Ramos (cell line): ENCODE measurements around the gene SIGLEC9.
"Not testable (repeated sequence)": the region's sequence is repeated elsewhere in the genome, so short reads cannot be mapped to it uniquely, and the experiment has no call there.

Source experiments
- in situ Hi-C: fragments of 300-500 bp; cut with MboI; formaldehyde crosslinking; loops from one replicate; pipeline ENCODE4 v1.14.3; 2022; ENCODE audit warnings: low sequenced_read_pairs; ENCODE audit not compliant: unreplicated experiment

Gene SIGLEC9

DNA sequence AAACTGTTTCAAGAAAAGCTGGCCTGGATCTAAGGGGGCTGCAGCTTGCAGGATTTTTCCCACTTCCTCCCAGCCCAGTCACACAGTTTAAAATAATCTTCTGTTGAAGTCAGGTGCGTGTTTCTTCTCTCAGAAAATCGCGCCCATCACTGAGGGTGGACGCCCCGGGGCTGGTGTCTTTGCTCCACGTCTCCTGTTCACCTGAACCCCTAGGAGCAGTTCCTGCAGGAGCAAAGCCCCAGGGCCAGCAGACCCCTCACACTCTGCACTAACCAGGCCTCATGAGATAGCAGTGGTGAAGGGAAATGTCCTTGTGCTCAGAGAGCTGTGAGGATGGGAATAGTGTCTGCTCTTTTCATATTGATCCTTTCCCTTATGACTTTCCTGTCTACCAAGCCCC lies 16.5 kb downstream of the SIGLEC9 start:
- in situ Hi-C loops, result no loop called here

DNA sequence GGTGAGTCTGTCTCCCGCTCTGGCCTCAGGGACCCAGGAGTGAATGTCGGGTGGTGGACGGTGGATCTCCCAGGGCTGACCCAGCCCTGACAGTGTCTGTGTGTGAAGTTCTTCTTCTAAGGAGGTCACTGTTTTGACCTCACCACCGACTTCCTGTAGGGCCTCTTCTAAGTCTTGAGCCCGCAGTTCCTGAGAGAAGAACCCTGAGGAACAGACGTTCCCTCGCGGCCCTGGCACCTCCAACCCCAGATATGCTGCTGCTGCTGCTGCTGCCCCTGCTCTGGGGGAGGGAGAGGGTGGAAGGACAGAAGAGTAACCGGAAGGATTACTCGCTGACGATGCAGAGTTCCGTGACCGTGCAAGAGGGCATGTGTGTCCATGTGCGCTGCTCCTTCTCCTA lies 17.4 kb downstream of the SIGLEC9 start, which contains the start of gene SIGLEC7:
Gene SIGLEC7, plus strand, starts transcription at position 183 of the 400 bp plus-strand sequence. Its CDS starts 69 bp downstream, at position 252.
- in situ Hi-C loops, result no loop called here

DNA sequence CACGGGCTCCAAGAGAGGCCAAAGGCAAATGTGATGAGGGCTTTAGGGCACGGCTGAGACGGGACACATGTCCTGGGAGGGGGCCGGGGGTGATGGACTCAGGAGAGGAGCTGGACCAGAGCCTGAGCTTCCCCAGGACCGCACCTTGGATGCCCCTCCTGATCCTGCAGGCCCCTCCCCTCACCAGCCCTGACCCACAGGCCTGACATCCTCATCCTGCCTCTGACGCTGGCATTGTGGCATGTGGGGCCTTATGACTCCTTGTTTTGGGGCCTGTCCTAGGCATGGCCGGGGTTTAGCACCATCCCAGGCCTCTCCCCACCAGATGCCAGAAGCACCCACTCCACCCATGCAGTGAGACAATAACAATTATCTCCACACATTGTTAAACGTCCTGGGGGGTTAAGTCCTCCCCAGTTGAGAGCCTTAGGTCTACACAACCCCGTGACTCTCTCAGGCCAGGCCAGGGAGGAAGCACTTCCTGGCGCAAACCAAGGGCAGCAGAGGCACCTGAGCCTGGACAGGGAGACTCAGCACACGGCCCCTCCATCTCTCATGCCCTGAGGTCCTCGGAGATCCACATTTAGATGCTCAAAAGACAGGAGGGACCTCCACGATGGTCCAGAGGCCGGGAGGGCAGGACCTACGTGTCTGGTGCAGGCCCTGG lies 18.2 kb downstream of the SIGLEC9 start:
- in situ Hi-C loops, result not testable (repeated sequence)

DNA sequence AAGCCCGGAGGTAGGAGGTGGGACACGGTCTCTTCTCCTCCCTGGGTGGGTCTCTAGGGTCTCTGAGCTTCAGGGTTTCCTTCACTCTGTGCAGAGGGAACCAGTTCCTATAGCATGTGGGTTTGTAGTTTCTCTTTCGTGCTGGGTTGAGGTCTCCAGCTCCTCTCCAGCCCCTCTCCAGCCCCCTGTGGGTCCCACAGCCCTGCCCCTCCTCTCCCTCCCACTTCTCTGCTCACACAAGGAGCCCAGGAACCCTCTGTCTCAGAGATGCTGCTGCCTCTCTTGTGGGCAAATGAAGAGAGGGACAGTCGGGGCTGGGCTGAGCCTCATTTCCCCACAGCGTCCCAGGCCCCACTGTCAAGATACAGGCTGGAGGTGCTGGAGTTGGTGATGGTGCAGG lies 18.8 kb downstream of the SIGLEC9 start:
- in situ Hi-C loops, result no loop called here

DNA sequence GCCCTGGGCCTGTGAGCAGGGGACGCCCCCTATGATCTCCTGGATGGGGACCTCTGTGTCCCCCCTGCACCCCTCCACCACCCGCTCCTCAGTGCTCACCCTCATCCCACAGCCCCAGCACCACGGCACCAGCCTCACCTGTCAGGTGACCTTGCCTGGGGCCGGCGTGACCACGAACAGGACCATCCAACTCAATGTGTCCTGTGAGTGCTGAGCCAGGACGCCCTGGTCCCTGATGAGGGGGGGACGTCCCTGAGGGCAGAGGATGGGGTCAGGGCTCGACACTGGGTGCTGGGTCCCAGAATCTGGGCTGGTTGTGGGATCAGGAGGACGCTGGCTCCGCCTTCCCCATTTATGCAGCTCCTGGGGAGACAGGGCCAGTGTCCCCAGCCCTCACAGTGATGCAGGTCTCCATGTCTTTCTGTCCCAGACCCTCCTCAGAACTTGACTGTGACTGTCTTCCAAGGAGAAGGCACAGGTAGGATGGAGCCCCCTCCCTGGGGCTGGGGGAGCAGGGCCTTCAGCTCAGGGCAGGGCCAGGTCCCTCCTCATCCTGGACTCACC lies 19.9 kb downstream of the SIGLEC9 start:
- in situ Hi-C loops, result no loop called here

DNA sequence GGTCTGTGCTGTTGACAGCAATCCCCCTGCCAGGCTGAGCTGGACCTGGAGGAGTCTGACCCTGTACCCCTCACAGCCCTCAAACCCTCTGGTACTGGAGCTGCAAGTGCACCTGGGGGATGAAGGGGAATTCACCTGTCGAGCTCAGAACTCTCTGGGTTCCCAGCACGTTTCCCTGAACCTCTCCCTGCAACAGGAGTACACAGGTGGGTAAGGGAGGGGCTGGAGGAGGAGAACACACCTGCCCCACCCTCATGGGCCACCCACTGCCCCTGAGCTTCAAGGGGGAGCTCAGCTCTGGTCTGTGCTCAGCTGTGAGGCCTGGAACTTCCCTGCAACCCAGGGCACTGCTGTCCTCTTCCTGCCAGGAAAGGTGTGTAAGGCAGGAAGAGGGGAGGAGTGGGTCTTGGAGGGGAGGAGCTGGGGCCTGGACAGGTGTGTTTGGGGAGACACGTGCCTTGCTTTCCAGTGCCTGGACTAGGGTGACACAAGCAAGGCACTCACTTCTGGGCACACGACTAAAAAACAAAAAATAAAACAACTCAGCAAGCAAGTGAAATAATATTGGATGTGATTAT lies 21.3 kb downstream of the SIGLEC9 start:
- in situ Hi-C loops, result no loop called here

DNA sequence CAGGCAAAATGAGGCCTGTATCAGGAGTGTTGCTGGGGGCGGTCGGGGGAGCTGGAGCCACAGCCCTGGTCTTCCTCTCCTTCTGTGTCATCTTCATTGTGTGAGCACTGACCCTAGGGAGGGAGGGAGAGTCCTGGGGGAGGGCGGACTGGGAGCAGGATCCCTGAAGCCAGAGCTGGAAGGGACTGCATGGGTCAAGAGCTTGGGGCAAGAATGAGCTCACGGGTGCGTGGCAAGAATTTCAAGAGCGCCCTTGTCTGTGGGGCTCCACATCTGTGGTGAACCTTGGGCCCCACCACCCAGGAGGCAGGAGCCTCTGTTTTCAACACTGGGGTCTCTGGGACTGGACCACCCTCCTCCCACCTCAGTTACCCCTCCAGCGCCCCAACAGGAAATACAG lies 22.0 kb downstream of the SIGLEC9 start:
- in situ Hi-C loops, result no loop called here

DNA sequence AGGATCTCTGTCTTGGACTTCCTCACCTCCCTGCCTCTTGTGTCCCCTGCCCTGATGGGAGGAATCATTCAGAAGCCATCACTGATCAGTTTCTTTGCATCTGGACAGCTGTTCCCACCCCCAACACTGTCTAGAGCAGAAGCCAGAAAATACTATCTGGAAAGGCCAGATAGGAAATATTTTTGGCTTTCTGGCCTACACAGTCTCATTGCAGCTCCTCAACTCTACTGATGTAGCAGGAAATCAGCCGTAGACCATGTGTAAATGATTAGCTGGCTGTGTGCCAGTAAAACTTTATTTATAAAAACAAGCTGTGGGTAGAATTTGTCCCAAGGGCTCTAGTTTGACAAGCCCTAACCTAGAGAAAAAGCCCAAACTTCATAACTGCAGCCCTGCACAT lies 23.0 kb downstream of the SIGLEC9 start:
- in situ Hi-C loops, result no loop called here

DNA sequence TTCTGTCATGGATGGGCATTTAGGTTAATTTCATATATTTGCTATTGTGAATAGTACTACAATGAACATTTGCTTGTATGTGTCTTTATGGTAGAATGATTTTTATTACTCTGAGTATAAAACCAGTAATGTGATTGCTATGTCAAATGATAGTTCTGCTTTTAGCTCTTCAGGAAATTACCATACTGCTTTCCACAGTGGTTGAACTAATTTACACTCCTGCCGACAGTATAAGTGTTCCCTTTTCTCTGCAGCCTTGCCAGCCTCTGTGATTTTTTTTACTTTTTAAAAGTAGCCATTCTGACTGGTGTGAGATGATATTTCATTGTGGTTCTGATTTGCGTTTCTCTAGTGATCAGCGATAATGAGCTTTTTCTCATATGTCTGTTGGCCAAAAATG lies 23.9 kb downstream of the SIGLEC9 start:
- in situ Hi-C loops, result no loop called here

DNA sequence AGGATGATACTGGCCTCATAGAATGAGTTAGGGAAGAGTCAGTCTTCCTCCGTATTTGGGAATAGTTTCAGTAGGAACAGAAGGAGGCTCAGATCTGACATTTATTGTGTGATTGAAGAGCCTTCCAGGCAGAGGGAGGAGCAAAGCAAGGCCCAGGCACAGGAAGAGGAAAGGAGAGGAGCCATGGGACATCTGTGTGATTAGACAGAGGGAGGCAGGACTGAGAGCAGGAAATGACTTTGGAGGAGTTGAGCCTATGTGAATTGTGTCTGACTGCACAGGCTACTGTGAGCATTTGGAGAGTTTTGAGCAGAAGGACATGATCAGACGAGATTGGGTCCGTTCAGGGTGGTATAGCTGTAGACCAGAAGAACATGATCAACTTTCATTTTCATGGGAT lies 25.9 kb downstream of the SIGLEC9 start:
- in situ Hi-C loops, result loop anchor here (25.0 kb wide), 1 partner anchor 287 kb away; no protein-coding TSS in a partner anchor

DNA sequence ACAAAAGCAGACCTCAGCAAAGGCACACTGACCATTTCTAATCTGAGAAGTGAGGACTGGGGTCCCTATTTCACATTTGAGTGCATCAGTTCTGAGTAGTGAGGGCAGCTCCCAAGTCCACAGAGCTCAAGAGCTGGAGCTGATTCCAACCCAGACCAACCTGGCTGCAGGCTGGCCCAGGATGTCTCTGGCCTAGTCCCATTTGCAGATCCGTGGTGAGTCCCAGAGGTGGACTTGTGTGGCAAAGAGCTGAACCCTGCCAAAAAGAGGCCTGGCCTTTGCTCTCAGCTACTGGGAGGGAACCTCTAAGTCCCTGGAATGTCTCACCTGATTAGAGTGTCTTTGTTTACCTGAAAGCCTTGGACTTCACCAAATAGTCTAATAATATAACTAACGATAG lies 32.0 kb downstream of the SIGLEC9 start:
- in situ Hi-C loops, result loop anchor here (25.0 kb wide), 1 partner anchor 281 kb away; no protein-coding TSS in a partner anchor

DNA sequence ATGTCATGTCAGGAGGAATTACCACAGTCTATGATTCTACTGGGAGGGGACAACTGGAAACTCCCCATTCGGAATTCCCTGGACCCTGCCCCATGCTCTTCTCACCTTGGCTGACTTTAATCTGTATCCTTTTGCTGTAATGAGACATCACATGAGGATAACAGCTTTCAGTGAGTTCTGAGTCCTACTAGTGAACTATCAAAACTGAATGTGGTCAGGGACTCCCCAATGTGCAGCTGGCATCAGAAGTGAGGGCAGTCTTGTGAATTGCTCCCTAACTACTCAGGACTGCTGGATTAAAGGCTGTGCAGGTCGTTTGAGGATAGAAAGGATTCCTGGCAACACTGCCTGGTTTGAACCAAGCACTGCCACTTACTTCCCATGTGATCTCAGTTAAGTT lies 32.6 kb downstream of the SIGLEC9 start:
- in situ Hi-C loops, result loop anchor here (25.0 kb wide), 1 partner anchor 280 kb away; no protein-coding TSS in a partner anchor

DNA sequence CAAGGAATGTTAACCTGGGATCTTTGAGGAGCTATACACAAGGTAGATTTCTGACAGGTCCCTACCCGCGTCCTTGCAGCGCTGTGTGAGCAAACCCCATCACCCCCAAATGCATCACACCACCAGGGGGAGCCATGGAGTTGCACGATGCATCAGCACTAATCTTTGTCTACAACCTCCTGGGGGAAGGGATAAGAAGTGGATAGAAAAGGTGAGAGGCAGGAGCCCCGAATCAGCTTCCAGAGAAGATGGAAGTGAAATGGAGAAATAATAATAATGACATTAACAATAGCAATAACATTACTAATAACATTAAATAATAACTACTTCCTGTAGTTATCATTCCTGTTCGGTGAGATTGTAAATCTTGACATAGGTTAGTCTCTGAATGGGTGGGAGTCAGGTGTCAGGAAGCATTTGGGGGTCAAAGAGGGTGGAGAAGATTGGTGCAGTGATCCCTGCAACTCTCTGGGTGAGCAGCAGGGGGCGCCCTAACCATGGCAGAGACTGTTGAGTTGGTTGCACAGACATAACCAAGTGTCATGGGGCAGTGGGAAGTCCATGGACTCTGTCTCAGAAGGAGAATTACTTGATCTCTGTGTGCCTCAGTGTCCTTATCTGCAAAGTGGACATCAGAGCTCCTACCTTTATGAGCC lies 33.9 kb downstream of the SIGLEC9 start:
- in situ Hi-C loops, result loop anchor here (25.0 kb wide), 1 partner anchor 279 kb away; no protein-coding TSS in a partner anchor

DNA sequence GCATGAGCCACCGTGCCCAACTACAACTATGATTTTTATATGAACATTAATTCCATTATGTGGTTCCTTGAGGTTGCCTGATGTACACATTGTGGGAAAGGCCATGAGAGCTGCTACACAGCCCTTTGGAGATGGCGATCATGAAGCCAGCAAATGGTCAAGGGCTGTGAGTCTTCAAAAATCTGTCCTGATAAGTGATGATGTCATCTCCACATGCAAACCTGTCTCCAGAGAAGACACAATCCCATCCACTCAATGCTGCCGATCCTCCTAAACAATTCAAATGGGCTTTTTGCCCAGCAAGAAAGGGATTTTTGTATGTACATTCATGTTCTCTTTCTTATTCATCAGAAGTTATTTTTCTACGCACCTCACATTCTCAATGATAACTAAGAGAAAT lies 35.0 kb downstream of the SIGLEC9 start:
- in situ Hi-C loops, result loop anchor here (25.0 kb wide), 1 partner anchor 278 kb away; no protein-coding TSS in a partner anchor

DNA sequence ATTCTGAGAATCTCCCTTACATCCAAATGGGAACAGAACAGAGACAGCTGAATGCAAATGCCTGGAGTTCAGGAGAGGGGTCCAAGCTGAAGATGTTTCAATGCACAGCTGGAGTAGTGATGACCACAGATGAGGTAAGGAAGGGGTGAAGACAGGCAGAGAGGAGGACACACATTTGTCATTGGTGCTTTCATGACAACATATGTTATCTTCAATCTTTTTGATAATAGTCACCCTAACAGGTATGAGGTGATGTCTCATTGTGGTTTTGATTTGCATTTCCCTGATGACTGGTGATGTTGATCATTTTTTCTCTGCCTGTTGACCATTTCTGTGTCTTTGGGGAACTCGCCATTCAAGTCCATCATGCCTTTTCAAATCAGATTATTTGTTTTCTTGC lies 36.6 kb downstream of the SIGLEC9 start:
- in situ Hi-C loops, result loop anchor here (25.0 kb wide), 1 partner anchor 276 kb away; no protein-coding TSS in a partner anchor

DNA sequence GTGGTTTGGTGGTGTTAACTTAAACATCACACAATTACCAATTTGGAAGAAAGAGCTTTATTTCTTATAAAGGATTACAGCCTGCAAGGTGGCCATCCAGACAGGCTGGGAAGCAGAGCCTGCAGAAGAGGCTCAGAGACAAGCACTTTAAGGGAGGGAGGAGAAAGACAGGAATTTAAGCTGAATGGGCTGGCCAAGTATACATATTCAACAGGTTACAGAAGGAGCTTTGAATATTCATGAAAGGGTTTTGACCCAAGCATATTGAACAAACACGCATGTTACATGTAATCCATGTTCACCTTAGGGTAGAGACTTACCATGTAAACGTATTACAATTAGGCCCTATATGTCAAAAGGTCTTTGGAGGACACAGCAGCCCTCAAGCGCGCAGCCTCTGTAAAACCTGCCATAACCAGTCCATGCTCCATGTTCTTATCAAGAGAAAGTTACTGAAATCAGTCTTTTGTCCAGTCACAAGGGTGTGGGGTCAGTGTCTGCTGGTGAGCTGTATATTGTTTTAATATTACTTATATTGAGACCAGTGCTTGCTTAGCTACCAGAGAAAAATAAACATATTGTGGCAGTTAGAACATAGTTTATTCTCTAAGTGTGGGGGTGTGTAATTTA lies 37.3 kb downstream of the SIGLEC9 start:
- in situ Hi-C loops, result loop anchor here (25.0 kb wide), 1 partner anchor 275 kb away; no protein-coding TSS in a partner anchor

DNA sequence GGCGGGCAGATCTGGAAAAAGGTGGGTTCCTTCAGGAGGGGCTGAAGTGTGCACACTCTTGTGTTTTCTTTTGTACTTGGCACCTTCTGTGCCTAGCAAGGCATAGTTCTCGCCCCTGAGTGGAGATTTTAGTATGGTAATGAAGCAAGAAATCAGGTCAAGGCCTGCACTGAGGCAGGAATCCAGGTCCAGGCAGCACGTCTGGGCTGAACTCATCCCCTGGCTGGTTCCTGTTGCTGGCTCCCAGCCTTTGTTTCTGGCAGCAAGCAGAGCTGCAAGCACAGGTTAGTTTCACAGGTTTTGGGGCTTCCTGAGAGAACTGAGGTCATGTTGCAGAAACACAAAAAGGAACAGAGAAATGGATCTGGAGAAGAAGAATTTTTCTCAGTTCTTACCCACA lies 38.6 kb downstream of the SIGLEC9 start:
- in situ Hi-C loops, result loop anchor here (25.0 kb wide), 1 partner anchor 274 kb away; no protein-coding TSS in a partner anchor

DNA sequence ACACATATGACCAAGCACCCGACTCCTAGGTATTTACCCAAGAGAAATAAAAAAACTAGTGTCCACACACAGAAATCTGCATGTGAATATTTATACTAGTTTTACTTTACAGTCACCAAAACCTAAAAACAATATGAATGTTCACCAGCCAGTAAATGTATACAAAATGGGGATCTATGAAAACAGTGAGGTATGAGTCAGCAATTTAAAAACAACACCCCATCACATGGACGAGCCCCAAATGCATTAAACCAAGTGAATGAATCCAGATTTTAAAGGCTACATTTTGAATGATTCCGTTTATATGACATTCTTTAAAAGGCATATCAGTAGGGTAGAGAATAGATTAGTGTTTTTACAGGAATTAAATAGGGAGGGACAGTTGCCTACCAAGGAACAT lies 39.5 kb downstream of the SIGLEC9 start:
- in situ Hi-C loops, result loop anchor here (25.0 kb wide), 1 partner anchor 273 kb away; no protein-coding TSS in a partner anchor

DNA sequence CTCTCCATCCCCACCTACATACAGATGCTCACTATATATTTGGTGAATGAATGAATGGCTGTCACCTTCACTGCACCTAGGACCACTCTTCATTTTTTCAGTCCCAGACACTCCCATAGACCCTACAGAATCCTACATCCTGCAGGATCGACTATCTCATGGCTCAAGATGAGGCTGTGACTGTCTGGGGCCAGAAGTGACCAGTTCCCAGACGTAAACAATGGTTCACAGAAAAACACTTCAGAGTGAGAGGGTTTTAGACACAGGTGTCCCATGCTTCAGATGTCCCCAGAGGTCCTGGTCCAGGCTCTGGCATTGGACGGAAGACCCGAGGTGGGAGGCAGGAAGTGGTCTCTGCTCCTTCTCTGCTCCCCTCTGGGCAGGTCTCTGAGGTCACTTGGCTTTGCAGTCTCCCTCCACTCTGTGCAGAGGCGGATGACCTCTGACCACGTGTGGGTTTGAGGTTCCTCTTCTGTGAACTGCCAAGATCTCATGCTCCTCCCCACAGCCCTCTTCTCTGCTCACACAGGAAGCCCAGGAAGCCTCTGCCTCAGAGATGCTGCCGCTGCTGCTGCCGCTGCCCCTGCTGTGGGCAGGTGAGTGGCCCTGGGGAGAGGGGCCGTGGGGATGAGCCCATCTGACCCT lies 42.3 kb downstream of the SIGLEC9 start:
- in situ Hi-C loops, result loop anchor here (25.0 kb wide), 1 partner anchor 270 kb away; no protein-coding TSS in a partner anchor
